HK-2 (cell line): ENCODE data around the gene USP12.

Experiments
- DNase-seq: peaks from one replicate; pipeline ENCODE4 v3.0.0-alpha.2; 2018; ENCODE audit not compliant: unreplicated experiment

USP12 gene

DNA sequence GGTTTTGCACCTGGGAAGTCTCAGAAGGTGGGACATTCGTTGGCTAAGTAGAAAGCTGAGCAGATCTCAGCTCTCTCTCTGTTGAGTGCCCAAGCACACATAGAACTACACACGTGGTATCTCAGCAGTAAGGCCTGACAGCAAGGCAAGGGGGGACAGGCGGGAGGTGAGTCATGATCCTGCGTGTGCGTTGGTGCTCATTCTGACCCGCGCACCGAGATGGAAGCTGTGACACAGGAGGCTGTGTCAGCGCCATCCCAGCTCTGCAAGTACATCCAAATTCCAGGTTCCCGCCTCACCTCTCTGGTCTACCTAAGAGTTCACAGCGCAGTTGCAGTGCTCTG is 135.7 kb downstream of the USP12 start:
- DNase-seq, result no peak

DNA sequence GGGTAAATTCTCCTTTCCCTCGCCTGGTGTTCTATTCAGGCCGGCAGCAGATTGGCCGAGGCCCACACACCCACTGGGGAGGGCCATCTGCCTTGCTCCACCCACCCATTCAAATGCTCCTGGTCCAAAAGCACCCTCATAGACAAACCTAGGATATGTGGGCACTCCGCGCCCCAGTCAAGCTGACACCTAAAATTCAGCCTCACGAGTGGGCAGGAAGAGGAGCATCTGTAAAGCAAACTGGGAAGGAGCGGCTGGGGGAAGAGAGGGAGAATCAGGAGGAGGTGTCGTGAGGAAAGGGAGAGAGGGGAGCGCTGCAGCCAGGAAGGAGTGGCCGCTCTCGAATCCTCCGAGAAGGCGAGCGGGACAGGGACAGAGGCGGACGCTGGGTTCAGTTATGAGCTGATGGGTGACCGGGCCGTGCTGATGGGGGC is 136.9 kb downstream of the USP12 start:
- DNase-seq, result no peak

DNA sequence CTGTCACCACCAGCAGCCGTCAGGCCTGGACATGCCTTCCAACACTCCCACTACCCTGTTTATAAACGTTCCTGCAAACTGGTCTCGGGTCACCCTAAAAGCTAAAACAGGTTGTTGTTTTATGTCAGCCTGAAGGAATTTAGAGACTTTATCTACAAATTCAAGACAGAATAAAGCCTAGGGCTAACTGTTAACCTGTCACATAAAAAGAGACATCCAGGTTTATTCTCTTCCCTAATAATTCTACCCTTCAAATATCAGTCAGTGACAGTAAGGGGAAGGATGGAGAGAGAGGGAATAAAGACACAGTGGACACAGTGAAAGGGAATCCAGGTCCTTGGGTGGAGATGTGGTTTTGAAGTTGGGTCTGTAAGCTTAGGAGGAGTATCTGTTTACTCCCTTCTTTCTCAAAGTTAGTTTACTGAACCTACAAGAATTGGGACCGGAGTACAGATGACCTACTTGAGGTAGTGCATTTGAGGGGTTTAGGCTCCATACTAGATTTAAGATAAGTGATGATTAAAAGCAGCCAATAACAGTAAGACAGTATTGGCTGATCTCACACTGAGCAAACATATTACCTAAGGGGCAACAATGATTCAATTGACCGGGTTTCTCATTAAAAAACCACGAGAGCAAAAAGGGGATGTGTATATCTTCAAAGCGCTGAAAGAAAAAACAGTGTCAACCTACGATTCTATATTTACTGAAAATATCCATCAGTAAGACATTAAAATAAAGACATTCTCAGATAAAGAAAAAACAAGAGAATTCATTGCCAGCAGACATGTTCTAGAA is 142.7 kb downstream of the USP12 start:
- DNase-seq, result no peak

DNA sequence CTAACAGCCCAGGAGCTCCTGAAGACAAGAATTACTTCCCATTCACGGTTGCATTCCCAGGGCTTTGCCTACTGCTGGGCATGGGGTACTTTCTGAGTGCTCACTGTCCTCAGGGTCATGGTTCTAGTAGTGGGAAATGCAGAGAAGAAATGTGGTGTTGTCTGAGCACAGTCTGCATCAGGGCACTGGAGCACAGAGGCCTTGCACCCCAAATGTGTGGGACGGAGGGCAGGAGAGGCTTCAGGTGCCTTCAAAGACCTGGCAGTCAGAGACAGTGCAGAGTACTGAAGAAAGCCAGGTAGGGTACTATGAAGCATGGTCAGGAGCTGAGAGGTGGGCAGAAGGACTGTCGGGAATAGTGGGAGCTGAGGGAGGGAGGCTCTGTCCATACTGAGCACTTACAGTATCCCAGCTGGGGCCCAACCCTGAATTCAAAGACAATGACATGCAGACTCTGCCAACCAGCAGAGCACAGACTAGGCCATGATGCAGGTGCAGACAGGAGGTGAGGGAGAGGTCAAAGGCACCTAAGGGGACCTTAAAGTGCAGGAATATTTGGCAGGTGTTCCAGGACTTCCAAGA is 144.4 kb downstream of the USP12 start:
- DNase-seq, result no peak

- DNase-seq, result no peak
Measured at GRCh38 chr13:27026396-27026795, 145.2 kb downstream of the USP12 start.

- DNase-seq, result no peak
Measured at GRCh38 chr13:27024776-27025492, 146.7 kb downstream of the USP12 start.

DNA sequence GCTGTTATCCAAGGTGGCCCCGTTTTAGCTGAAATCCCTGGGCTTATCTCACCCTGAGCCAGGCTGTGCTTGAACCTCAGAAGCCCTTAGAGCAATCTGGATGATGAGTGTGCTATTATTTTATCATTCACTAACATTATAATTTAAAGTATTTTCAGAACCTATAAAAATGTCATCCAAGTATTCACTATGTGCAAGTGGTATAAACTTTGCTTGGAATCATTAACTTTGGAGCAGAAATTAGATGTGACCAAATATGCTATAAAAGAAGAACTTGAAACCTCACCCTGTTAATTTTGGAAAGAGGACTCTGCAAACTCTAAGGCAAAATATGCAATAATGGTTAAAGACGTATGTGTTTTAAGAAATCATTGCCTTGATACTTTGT is 147.5 kb downstream of the USP12 start:
- DNase-seq, result no peak

- DNase-seq, result no peak
Measured at GRCh38 chr13:27023385-27024073, 148.1 kb downstream of the USP12 start.

DNA sequence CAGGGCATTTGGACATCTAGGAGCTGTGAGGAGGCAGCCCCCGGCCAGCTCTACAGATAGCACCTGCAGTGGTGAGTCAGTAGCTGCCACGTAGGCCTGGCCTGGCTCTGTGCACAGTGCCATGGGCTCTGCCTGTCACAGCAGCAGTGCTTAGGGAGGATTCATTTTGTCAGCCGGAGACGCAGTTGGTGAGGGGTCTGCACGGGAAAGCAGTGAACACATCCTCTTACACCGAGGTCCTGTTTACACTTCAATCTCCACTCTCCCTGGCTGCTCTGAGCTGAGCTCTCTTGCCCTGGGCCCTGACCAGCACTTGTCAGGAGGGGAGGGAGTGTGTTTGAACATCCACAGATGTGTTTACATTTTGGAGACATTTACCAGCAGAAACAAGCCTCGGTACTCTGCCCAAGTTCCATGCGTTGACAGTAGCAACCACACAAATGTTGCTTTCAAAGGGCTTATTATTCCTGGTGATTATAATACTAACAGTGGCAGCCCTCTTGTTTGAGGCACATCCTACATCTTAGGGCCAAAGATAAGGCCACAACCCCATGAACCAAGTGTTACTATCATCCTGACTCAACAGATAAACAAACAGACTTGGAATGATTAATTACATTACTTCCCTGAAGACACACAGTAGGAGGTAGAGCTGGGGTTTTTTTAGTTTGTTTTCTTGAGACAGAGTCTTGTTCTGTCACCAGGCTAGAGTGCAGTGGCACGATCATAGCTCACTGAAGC is 148.9 kb downstream of the USP12 start:
- no peak for DNase-seq

DNA sequence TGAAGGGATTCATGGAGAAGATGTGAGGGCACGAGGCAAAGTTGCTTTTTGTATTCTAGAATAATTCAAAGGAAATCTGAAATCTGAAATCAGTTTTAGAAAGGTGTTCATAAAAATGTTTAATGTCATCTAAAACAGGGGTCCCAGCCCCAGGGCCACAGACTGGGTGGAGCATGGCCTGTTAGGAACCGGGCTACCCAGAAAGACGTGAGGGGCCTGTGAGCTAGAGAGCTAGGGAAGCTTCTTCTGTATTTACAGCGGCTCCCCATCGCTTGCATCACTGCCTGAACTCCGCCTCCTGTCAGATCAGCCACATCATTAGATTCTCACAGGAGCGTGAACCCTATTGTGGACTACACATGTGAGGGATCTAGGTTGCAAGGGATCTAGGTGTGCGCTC is 151.2 kb downstream of the USP12 start:
- DNase-seq, result no peak

- DNase-seq, result no peak
Measured at GRCh38 chr13:27018882-27019281, 152.7 kb downstream of the USP12 start.

- no peak for DNase-seq
Measured at GRCh38 chr13:27018344-27018861, 153.2 kb downstream of the USP12 start.

GRCh38 chr13:27016875-27017274 is 154.7 kb downstream of the USP12 start:
- DNase-seq, result no peak
